HG03558 (cell line): ENCODE data around the gene EPHA6.
"Not testable (repeated sequence)": the region's sequence is repeated elsewhere in the genome, so short reads cannot be mapped to it uniquely, and the experiment has no call there.

Experiments
- ATAC-seq: cut with Tn5 transposase; IDR thresholded peaks from one replicate; pipeline ENCODE4 v1.9.1; 2021; ENCODE audit warnings: moderate number of reproducible peaks; ENCODE audit not compliant: unreplicated experiment; ENCODE audit errors: extremely low read depth

Gene EPHA6

DNA sequence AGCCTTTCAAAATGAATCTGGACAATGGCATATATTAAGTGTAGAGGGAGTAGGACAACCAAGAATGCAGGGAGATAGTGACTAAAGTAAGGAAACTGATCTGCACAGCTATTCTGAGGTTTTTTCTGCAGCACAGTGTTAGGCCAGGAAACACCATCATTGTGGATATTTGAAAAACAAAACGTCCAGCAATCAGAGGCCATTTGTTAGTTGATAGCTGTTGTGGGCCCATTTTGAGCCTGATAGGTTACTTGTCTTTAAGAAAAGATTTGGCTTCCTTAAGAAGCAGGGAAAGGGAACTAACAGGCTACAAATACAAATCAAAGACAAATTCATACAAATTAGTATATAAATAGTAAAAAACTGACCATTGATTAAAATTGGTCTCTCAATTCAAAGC is 574.4 kb downstream of the EPHA6 start:
- no peak for ATAC-seq

GRCh38 chr3:97389936-97390335 is 575.5 kb downstream of the EPHA6 start:
- ATAC-seq: no peak

DNA sequence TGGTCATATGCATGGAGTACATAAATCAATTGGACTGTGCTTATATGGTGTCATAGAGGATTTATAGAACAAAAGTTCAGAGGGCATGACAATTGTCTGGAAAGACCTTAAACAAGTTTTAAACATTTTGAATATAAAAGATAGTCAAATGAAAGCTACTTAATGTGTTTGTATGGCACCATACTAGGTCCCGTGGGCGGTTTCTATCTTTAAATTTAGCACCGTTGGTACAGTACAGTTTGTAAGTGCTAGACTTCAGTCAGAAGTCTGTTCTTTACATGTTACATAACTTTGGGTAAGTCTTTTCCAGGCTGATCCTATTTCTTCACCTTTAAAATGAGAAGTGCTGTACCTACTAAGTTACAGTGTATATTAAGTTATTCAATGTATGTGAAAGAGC is 576.8 kb downstream of the EPHA6 start:
- no peak for ATAC-seq

DNA sequence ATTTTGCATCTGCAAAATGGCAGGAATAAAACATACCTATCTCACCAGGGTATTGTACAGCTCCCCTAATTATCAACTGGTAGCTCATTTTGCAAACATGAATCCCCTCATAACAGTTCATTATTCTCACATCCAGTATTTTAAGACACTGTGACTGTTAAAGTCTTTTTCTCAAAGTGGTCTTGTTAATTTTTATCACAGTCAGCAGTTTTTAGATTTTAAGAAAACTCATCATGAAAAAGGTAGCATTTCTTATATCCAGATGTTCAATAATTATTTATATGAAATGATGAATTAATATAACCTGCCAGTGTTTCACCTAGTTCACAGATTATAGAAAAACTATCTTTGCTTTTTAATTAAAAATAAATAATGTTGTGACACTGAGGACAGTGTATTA is 595.2 kb downstream of the EPHA6 start:
- no peak for ATAC-seq

DNA sequence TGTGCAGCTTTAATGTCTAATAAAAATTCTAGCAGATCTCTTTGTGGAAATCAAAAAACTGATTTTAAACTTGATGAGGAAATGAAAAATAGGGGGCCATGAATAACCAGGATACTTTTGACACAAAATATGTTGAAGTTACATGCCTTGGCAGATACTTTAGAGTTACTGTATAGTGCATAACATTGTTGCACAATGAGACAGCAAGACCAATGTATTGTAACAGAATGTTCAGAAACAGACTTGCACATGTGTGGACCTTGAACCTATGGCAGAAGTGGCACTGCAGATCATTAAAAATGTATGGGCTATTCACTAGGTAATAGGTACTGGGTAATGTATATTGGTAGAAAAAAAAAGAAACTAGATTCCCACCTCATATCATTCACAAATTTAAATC is 607.2 kb downstream of the EPHA6 start:
- no peak for ATAC-seq

DNA sequence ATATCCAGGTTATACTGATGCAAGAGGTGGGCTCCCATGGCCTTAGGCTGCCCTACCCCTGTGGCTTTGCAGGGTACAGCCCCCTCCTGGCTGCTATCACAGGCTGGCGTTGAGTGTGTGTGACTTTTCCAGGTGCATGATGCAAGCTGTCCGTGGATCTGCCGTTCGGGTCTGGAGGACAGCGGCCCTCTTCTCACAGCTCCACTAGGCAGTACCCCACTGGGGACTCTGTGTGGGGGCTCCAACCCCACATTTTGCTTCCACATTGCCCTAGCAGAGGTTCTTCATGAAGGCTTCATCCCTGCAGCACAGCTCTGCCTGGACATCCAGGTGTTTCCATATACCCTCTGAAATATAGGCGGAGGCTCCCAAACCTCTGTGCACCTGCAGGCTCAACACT is 610.6 kb downstream of the EPHA6 start:
- no peak for ATAC-seq

GRCh38 chr3:97430601-97431000 is 616.2 kb downstream of the EPHA6 start:
- ATAC-seq: no peak

DNA sequence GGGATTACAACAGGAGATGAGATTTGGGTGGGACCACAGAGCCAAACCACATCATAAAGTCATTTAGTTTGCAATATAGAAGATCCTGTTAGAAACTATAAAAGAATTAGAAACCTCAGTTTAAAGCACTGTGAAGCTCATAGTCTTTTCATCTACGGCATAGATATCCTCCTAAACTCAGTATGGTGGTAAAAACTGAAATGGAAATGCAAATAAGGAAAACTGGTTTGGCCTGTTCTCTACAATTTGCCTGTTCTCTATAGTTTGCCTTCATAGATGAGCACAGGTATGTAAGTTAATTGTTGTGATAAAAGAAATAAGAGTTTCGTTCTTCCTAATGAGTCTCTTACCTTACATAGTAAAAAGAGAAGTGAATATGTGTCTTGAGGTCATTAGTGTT is 618.5 kb downstream of the EPHA6 start:
- no peak for ATAC-seq

GRCh38 chr3:97438131-97438530 is 623.7 kb downstream of the EPHA6 start:
- ATAC-seq: no peak

DNA sequence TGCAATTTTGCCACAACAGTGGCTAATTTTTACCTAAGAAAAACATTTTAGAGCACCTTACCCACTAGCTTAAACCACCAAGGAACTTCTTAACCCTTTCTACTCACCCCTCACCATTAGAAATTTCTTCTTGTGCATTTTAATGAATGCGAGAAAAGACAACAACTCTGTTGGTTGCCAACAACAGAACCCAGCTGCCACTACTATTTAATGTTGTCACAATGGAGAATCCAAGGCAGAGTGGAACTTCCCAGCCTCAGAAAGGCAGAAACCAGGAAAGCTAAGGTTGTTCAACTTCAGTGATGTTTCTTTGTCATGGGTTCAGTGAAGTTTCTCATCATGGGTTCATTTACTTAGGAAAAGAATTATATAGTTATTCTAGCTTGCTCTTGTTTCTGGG is 625.0 kb downstream of the EPHA6 start:
- no peak for ATAC-seq

GRCh38 chr3:97464035-97464434 is 649.6 kb downstream of the EPHA6 start:
- ATAC-seq: no peak

DNA sequence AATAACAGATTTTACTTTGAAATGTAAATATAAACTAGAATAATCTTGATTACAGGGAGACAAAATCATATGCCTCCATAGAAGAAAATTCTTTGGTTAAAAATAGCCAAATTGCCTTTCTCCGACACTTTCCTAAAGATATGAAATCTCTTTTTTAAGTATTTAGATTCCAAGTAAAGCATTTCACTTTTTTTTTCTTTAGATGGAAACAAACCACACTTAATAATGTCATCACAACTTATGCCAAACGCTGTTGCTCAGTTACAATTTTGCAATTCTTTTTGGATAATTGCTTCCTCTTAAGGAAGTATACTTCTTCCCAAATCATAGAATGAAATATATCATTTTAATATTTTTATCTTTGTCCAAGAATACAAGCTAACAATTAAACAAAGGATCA is 656.1 kb downstream of the EPHA6 start:
- ATAC-seq: no peak

GRCh38 chr3:97479740-97480139 is 665.3 kb downstream of the EPHA6 start:
- ATAC-seq: no peak

- not testable (repeated sequence) for ATAC-seq
Observed at GRCh38 chr3:97480696-97481289, 666.4 kb downstream of the EPHA6 start.

GRCh38 chr3:97481416-97481815 is 667.0 kb downstream of the EPHA6 start:
- ATAC-seq: no peak

DNA sequence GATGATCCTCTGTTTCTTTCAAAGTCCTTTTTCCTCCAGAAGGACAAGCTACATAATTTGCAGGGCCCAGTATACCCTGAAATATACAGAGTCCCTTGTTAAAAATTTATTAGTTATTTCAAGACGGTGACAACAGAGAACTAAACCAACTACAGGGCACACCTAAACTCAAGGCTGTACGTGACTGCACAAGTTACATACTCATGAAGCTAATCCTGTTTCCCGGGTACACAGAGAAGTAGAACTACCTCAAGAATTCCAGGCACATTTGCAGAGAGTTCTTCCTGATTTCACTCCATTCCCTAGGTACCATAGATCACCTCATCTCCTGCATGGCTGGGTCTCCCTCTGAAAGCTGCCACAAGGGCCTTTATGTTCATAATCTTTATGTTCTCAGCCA is 670.8 kb downstream of the EPHA6 start:
- no peak for ATAC-seq

GRCh38 chr3:97487587-97487986 is 673.2 kb downstream of the EPHA6 start:
- ATAC-seq: no peak

DNA sequence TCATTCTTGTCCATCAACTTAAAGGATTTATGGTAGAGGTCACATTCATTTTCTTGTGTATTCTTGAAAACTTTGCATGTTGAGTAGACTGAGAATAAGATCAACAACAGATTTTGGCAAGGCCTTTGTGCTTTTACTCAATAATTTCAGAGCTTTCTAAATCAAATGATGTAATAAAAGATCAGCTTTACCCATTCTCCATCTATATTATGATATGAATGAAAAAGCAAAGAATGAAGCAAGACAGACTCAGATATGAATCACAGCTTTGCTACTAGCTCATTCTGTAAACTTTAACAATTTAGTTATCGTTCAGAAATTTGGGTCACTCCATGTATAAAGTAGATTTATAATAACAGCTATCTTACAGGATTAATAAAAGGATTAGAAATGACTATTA is 674.3 kb downstream of the EPHA6 start:
- ATAC-seq: no peak

DNA sequence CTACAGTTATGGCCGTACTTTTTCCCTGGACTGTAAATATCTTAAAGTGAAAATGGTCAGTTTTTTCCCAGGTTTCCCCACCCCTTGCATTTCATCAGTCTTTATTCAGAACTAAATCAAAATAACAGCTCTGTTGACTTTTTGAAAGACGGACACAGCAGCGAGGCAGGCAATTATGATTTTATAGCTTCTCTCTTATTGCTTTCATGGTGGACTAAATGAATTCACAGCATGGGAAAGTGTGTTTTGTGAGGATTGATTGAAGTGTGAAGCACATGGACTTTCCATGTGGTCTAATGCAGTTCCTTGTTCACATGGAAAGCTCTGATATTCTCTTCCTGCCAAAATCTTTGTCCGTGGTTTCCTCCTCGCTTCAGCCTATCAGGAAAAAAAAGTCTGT is 681.5 kb downstream of the EPHA6 start:
- no peak for ATAC-seq

DNA sequence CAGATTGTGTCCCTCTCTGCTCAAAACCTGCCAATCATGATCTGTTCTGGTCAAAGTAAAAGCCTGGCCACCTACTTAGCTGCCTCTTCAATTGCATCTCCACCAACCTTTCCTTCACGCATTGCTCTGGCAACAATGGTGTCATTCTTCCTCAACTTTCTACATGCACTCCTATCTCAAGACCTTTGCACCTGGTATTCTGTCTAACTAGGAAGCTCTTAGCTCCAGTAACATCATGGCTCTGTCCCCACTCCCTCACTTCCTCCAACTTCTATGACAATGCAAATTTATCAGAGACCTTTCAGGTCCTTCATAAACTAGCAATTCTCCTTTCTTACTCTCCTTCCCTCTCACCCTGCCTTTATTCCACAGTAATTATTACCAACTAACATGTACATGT is 682.7 kb downstream of the EPHA6 start:
- no peak for ATAC-seq

DNA sequence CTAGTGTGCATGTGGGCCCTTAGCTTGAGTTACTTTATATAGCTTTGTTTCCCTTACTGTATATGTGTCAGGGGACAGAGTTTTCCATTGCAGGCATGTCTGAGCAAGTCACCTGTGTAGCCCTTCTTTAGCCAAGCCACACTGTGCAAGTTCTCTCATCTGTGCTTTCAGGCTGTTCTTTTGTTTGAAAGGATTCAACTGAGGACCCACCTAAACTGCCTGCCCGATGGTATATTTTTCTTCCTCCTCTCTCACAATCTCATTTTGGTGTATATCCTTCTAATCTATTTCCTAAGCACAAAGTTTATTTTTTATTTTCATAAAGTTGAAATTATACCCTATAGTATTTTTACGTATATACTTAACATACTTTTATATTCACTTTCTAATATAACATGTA is 690.1 kb downstream of the EPHA6 start:
- ATAC-seq: no peak

GRCh38 chr3:97510795-97511194 is 696.4 kb downstream of the EPHA6 start:
- ATAC-seq: no peak

- no peak for ATAC-seq
Observed at GRCh38 chr3:97515076-97515475, 700.7 kb downstream of the EPHA6 start.
